ENCODE results near the gene MAFG. TPM values are rescaled to one million over a fixed set of nuclear protein-coding genes. Genes with fewer than 3 reads are reported as not detected.

MAFG gene
- total and polyA plus RNA-seq, 2 experiments from 2014 or later, result 17.2 to 33.4 TPM

DNA sequence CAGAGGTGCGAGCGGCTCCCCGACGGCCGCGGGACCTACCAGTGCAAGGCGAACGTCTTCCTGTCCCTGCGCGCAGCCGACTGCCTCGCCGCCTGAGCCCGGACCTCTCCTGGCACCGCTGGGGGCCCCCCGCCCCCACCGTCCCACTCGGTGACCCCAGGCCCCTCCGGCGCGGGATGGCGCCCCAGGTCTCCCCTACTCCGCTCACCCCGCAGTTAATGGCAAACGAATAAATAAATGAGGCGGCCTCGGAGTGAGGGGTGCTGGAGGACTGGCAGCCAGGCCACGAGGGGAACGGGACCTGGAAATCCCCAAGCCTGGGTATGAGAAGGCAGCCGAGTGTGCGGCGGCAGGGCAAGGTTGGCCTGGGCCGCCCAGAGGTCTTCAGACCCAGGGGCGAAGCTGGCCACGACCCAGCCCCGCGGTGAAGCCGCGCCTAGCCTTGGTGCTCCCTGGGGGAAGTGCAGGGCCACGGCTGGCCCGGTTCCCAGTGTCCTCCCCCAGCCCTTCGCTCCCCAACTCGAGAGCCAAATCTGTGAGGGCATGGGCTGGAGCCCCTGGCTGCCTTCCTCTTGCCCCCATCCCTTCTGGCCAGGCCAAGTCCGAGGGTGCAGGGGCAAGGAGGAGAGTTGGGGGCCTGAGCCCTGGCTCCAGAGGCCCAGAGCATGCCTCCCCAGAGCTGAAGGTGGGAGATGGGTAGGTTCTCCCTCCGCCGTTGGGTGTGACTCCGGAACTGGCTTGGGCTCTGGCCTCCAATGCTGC lies 24.7 kb downstream of the MAFG start:
- no peaks in the 10 kb centered on the region for H3K79me2 ChIP-seq (replicated peaks; ENCODE audit: insufficient read depth)
- H3K36me3 Mint-ChIP-seq (ENCODE audit: low read depth), result peaks cover 17% of the 10 kb centered on the region
- H4K20me1 ChIP-seq (replicated peaks; ENCODE audit: insufficient read depth), result no peaks in the 10 kb centered on the region
- no peaks in the 10 kb centered on the region for H3K9me3 Mint-ChIP-seq
- peaks cover 15% of the 10 kb centered on the region for H3F3A ChIP-seq (replicated peaks; ENCODE audit: low read depth)
- H3K27me3 Mint-ChIP-seq (ENCODE audit: insufficient read depth, low read depth, poor library complexity), result peaks cover 17% of the 10 kb centered on the region
- H3K4me2 ChIP-seq, result peak overlapping the region; percentile 85
- H3K27ac ChIP-seq (ENCODE audit: low read depth), result no peak overlapping the region
- ATAC-seq, result peak; percentile 56
- peak; percentile 73 for DNase-seq (ENCODE audit: low spot score)
- H3K9me2 ChIP-seq (ENCODE audit: insufficient read depth), result no peaks in the 10 kb centered on the region
- peaks cover 4% of the 10 kb centered on the region; the same call in 1 of the 2 replicates for H3K36me3 ChIP-seq (ENCODE audit: insufficient read depth)
- H3K4me1 ChIP-seq (ENCODE audit: insufficient read depth), result no peaks in the 10 kb centered on the region; the same call in 1 of the 2 replicates
- peak overlapping the region; percentile 60 for H3K4me3 ChIP-seq
- no peak overlapping the region for H2AFZ ChIP-seq
- TF ChIP-seq, protein P1, sequence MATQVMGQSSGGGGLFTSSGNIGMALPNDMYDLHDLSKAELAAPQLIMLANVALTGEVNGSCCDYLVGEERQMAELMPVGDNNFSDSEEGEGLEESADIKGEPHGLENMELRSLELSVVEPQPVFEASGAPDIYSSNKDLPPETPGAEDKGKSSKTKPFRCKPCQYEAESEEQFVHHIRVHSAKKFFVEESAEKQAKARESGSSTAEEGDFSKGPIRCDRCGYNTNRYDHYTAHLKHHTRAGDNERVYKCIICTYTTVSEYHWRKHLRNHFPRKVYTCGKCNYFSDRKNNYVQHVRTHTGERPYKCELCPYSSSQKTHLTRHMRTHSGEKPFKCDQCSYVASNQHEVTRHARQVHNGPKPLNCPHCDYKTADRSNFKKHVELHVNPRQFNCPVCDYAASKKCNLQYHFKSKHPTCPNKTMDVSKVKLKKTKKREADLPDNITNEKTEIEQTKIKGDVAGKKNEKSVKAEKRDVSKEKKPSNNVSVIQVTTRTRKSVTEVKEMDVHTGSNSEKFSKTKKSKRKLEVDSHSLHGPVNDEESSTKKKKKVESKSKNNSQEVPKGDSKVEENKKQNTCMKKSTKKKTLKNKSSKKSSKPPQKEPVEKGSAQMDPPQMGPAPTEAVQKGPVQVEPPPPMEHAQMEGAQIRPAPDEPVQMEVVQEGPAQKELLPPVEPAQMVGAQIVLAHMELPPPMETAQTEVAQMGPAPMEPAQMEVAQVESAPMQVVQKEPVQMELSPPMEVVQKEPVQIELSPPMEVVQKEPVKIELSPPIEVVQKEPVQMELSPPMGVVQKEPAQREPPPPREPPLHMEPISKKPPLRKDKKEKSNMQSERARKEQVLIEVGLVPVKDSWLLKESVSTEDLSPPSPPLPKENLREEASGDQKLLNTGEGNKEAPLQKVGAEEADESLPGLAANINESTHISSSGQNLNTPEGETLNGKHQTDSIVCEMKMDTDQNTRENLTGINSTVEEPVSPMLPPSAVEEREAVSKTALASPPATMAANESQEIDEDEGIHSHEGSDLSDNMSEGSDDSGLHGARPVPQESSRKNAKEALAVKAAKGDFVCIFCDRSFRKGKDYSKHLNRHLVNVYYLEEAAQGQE (IDR thresholded peaks at IDR 0.05; ENCODE audit: unreplicated experiment), result no peak
- TF ChIP-seq STAT1 (IDR thresholded peaks at IDR 0.05; ENCODE audit: unreplicated experiment) (no peak), POLR2AphosphoS5 (IDR thresholded peaks at IDR 0.05; ENCODE audit: low read depth) (peak; percentile 17), EZH2 (IDR thresholded peaks at IDR 0.05; ENCODE audit: low read depth, unreplicated experiment) (peak; percentile 10), CREB1 (CRISPR knock-in tag; IDR thresholded peaks at IDR 0.05; ENCODE audit: low read depth) (no peak), EZH2phosphoT487 (IDR thresholded peaks at IDR 0.05; ENCODE audit: unreplicated experiment) (no peak), NANOG (IDR thresholded peaks at IDR 0.05; ENCODE audit: borderline replicate concordance) (no peak), ZNF114 (CRISPR knock-in tag; IDR thresholded peaks at IDR 0.05) (no peak)
- TF ChIP-seq, protein P2, sequence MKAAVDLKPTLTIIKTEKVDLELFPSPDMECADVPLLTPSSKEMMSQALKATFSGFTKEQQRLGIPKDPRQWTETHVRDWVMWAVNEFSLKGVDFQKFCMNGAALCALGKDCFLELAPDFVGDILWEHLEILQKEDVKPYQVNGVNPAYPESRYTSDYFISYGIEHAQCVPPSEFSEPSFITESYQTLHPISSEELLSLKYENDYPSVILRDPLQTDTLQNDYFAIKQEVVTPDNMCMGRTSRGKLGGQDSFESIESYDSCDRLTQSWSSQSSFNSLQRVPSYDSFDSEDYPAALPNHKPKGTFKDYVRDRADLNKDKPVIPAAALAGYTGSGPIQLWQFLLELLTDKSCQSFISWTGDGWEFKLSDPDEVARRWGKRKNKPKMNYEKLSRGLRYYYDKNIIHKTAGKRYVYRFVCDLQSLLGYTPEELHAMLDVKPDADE (IDR thresholded peaks at IDR 0.05), result no peak
- TF ChIP-seq, protein P3, sequence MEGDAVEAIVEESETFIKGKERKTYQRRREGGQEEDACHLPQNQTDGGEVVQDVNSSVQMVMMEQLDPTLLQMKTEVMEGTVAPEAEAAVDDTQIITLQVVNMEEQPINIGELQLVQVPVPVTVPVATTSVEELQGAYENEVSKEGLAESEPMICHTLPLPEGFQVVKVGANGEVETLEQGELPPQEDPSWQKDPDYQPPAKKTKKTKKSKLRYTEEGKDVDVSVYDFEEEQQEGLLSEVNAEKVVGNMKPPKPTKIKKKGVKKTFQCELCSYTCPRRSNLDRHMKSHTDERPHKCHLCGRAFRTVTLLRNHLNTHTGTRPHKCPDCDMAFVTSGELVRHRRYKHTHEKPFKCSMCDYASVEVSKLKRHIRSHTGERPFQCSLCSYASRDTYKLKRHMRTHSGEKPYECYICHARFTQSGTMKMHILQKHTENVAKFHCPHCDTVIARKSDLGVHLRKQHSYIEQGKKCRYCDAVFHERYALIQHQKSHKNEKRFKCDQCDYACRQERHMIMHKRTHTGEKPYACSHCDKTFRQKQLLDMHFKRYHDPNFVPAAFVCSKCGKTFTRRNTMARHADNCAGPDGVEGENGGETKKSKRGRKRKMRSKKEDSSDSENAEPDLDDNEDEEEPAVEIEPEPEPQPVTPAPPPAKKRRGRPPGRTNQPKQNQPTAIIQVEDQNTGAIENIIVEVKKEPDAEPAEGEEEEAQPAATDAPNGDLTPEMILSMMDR (conservative IDR thresholded peaks at IDR 0.05; ENCODE audit: low read depth in 2 of 2), result no peak
- TF ChIP-seq, protein P4, sequence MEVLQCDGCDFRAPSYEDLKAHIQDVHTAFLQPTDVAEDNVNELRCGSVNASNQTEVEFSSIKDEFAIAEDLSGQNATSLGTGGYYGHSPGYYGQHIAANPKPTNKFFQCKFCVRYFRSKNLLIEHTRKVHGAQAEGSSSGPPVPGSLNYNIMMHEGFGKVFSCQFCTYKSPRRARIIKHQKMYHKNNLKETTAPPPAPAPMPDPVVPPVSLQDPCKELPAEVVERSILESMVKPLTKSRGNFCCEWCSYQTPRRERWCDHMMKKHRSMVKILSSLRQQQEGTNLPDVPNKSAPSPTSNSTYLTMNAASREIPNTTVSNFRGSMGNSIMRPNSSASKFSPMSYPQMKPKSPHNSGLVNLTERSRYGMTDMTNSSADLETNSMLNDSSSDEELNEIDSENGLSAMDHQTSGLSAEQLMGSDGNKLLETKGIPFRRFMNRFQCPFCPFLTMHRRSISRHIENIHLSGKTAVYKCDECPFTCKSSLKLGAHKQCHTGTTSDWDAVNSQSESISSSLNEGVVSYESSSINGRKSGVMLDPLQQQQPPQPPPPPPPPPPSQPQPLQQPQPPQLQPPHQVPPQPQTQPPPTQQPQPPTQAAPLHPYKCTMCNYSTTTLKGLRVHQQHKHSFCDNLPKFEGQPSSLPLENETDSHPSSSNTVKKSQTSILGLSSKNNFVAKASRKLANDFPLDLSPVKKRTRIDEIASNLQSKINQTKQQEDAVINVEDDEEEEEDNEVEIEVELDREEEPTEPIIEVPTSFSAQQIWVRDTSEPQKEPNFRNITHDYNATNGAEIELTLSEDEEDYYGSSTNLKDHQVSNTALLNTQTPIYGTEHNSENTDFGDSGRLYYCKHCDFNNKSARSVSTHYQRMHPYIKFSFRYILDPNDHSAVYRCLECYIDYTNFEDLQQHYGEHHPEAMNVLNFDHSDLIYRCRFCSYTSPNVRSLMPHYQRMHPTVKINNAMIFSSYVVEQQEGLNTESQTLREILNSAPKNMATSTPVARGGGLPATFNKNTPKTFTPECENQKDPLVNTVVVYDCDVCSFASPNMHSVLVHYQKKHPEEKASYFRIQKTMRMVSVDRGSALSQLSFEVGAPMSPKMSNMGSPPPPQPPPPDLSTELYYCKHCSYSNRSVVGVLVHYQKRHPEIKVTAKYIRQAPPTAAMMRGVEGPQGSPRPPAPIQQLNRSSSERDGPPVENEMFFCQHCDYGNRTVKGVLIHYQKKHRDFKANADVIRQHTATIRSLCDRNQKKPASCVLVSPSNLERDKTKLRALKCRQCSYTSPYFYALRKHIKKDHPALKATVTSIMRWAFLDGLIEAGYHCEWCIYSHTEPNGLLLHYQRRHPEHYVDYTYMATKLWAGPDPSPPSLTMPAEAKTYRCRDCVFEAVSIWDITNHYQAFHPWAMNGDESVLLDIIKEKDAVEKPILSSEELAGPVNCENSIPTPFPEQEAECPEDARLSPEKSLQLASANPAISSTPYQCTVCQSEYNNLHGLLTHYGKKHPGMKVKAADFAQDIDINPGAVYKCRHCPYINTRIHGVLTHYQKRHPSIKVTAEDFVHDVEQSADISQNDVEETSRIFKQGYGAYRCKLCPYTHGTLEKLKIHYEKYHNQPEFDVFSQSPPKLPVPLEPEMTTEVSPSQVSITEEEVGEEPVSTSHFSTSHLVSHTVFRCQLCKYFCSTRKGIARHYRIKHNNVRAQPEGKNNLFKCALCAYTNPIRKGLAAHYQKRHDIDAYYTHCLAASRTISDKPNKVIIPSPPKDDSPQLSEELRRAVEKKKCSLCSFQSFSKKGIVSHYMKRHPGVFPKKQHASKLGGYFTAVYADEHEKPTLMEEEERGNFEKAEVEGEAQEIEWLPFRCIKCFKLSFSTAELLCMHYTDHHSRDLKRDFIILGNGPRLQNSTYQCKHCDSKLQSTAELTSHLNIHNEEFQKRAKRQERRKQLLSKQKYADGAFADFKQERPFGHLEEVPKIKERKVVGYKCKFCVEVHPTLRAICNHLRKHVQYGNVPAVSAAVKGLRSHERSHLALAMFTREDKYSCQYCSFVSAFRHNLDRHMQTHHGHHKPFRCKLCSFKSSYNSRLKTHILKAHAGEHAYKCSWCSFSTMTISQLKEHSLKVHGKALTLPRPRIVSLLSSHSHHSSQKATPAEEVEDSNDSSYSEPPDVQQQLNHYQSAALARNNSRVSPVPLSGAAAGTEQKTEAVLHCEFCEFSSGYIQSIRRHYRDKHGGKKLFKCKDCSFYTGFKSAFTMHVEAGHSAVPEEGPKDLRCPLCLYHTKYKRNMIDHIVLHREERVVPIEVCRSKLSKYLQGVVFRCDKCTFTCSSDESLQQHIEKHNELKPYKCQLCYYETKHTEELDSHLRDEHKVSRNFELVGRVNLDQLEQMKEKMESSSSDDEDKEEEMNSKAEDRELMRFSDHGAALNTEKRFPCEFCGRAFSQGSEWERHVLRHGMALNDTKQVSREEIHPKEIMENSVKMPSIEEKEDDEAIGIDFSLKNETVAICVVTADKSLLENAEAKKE (CRISPR knock-in tag; IDR thresholded peaks at IDR 0.05), result no peak
- peaks cover 18% of the 10 kb centered on the region for H3K27me3 ChIP-seq (ENCODE audit: insufficient read depth)
- H3K4me1 Mint-ChIP-seq, result peaks cover 3% of the 10 kb centered on the region; the same call in 2 of the 3 replicates
- peak overlapping the region; percentile 50; the same call in 2 of the 3 replicates for H3K4me3 Mint-ChIP-seq
- H3K27ac Mint-ChIP-seq, result no peak overlapping the region
